HTERT RPE-1 (cell line): Measurements from ENCODE around the gene CHPF.

Experiments
- in situ Hi-C: fragments of 300-500 bp; cut with MboI; formaldehyde crosslinking; loops from 4 replicates; pipeline ENCODE4 v1.14.3; 2020; ENCODE audit warnings: low sequenced_read_pairs

The CHPF gene

GRCh38 chr2:219500135-219500534 lies 43.5 kb downstream of the CHPF start:
- in situ Hi-C loops, result loop anchor here (25.0 kb wide), 1 partner anchor 88 kb away; the partner anchor contains the start of gene DES

GRCh38 chr2:219499555-219499954 lies 44.1 kb downstream of the CHPF start:
- in situ Hi-C loops, result no loop called here

- in situ Hi-C loops, result no loop called here
These were observed 44.6 kb downstream of the CHPF start for GRCh38 chr2:219499058-219499307.

- in situ Hi-C loops, result no loop called here
These were observed 45.1 kb downstream of the CHPF start, which contains the start of gene GMPPA for GRCh38 chr2:219498280-219499057. Gene GMPPA (plus strand): TSS chr2:219498891. CDS start chr2:219499976, 1,085 bp downstream.

GRCh38 chr2:219497495-219498279 lies 45.9 kb downstream of the CHPF start:
- in situ Hi-C loops, result no loop called here

GRCh38 chr2:219496825-219497494 lies 46.6 kb downstream of the CHPF start:
- in situ Hi-C loops, result no loop called here

GRCh38 chr2:219496247-219496824 lies 47.3 kb downstream of the CHPF start:
- in situ Hi-C loops, result no loop called here

GRCh38 chr2:219495531-219496122 lies 48.0 kb downstream of the CHPF start:
- in situ Hi-C loops, result no loop called here

- in situ Hi-C loops, result no loop called here
These were observed 48.6 kb downstream of the CHPF start for GRCh38 chr2:219494952-219495530.

- in situ Hi-C loops, result no loop called here
These were observed 50.5 kb downstream of the CHPF start for GRCh38 chr2:219493086-219493485.

GRCh38 chr2:219492575-219492974 lies 51.0 kb downstream of the CHPF start:
- in situ Hi-C loops, result no loop called here

- in situ Hi-C loops, result no loop called here
These were observed 52.2 kb downstream of the CHPF start for GRCh38 chr2:219491278-219491963.

GRCh38 chr2:219490600-219491130 lies 52.9 kb downstream of the CHPF start:
- in situ Hi-C loops, result no loop called here

- in situ Hi-C loops, result no loop called here
These were observed 53.4 kb downstream of the CHPF start for GRCh38 chr2:219490186-219490585.

- in situ Hi-C loops, result no loop called here
These were observed 54.3 kb downstream of the CHPF start for GRCh38 chr2:219489315-219489714.
